ENCODE measurements around the gene SUB1.

Gene SUB1

GRCh38 chr5:32646061-32646969 lies 61.0 kb downstream of the SUB1 start:
- no peak for DNase-seq

DNA sequence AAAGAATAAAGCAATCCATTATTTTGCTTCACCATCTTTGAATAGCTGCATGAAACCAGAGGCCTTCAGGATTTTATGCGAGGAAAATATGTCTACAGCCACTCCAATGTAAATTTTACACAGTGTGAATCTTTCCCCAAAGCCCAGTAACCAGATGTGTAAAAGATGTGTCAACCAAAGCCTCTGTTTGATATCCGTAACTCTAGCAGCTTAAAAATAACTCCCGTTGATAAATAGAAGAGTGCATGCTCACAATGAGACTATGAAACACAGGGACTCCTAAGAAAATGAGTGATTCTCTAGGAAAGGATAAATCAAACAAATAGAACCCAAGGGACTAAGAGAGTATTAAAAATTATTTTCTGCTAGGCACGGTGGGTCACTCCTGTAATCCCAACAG lies 65.7 kb downstream of the SUB1 start:
- no peak for DNase-seq

- no peak for DNase-seq
Observed at GRCh38 chr5:32651638-32652037, 66.3 kb downstream of the SUB1 start.
